Measurements from ENCODE around the gene DACH1.
"Not testable (repeated sequence)": the region's sequence is repeated elsewhere in the genome, so short reads cannot be mapped to it uniquely, and the experiment has no call there.

DACH1 gene

GRCh38 chr13:71828564-71828963 lies 38.4 kb downstream of the DACH1 start:
- DNase-seq (ENCODE audit: low read depth in 2 of 2): no peak

DNA sequence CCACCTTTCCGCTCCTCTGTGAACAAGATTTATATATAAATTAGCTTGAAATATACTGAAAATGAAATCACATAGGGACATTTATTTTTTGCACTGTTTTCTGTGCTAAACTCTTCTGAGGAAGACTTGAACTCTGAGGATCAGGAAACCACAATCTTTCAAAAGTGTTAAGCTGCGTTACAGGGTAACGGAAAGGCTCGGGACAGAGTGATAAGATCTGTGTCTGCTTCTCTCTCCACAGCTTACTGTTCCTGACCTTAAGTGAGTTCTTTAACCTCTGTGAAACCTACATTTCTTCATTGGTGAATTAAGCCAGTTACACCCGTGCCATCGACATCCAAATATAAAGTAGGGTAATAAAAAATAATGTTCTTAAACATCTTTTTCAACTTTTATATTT lies 38.9 kb downstream of the DACH1 start:
- DNase-seq (ENCODE audit: low read depth in 2 of 2): no peak

- DNase-seq (ENCODE audit: low read depth in 2 of 2): no peak
Measured at GRCh38 chr13:71827241-71827640, 39.8 kb downstream of the DACH1 start.

GRCh38 chr13:71820699-71821098 lies 46.3 kb downstream of the DACH1 start:
- no peak for DNase-seq (ENCODE audit: low read depth in 2 of 2)

DNA sequence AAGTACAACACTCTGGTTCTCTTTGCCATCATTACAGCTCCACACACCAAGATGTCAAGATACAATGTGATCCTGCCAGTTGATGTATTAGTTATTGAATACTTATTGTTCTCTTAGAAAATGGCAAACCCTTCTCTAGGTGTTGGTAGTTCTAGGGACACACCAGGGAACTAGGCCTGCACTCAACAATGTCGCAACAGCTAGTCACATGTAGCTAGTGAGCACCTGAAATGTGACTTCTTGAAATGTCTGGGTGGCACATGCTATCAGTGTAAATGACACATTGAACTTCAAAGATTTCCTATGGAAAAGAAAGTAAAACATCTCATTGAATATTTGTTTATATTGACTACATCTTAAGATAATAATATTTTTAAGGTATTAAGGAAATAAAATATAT lies 49.7 kb downstream of the DACH1 start:
- DNase-seq (ENCODE audit: low read depth in 2 of 2): no peak

DNA sequence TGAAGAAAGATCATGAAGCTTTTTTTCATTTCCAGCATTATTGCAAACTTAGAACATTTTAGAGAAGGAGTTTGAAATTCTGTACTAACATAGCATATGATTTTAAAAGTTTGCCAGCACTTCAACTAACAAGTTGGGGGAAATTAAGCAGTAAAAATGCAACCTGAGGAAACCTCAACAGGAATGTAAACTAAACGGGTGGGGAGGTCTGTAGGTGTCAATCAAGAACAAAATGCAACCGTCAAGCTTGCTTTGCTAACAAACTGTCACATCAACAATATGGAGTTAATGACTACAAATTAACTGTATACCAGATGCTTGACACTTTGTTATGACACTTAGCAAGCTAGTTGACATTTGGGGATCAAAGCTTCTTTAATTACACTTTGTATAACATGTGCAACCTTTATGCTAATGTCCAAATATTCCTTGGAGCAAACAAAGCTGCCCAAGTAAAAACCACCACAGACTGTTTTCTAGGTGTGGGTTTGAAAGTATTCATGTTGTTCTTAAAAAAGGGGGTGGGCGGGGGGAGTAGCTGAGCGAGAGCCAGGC lies 52.1 kb downstream of the DACH1 start:
- no peak for DNase-seq (ENCODE audit: low read depth in 2 of 2)

- no peak for DNase-seq (ENCODE audit: low read depth in 2 of 2)
Measured at GRCh38 chr13:71813187-71813586, 53.8 kb downstream of the DACH1 start.

DNA sequence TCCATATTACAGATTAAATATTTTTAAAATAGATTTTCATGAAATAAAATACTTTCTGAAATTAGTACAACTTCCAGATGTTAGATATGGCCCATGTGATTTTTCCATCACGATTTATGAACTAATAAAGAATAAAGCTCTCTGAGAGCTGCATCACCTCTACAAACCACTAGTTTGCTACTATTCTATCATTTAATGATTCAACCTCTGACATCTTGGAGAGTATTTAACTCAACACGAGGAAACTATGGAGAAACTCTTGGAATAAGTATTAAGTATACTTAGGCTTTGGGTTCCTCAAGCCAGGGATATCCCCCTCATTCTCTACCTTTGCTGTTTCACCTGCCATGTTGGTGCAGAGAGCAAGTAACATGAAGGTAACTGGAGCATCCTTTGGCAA lies 55.7 kb downstream of the DACH1 start:
- DNase-seq (ENCODE audit: low read depth in 2 of 2): no peak

GRCh38 chr13:71808708-71809107 lies 58.3 kb downstream of the DACH1 start:
- no peak for DNase-seq (ENCODE audit: low read depth in 2 of 2)

- DNase-seq (ENCODE audit: low read depth in 2 of 2): no peak
Measured at GRCh38 chr13:71806886-71807285, 60.1 kb downstream of the DACH1 start.

GRCh38 chr13:71803066-71803465 lies 63.9 kb downstream of the DACH1 start:
- no peak for DNase-seq (ENCODE audit: low read depth in 2 of 2)

GRCh38 chr13:71801781-71802180 lies 65.2 kb downstream of the DACH1 start:
- no peak for DNase-seq (ENCODE audit: low read depth in 2 of 2)

DNA sequence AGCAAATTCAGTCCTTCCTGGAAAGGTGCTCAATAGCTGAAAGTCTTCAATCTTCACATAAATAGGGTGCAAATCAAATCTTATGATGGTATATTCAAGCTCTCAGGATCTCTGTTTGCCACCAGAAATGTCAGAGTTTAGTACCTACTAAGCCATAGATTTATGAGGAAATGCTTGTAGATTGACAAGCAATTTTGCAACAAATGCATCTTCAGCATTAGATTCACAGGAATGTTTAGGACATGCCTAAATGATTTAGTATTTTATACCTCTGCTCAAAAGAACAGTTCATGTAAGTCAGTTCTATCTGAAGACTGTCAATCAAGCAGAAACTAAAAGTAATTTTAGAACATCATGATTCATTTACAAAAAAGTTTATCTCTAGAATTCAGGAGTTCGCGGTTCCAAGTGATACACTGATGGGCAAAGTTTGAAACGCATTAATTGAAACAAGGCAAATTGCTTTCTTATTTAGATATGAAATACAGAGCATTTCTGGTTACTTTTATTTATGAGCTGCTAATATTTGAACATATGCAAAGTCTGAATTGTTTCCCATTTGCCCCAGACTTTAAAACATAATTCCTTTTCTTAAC lies 65.7 kb downstream of the DACH1 start:
- no peak for DNase-seq (ENCODE audit: low read depth in 2 of 2)

- no peak for DNase-seq (ENCODE audit: low read depth in 2 of 2)
Measured at GRCh38 chr13:71799324-71799723, 67.7 kb downstream of the DACH1 start.

DNA sequence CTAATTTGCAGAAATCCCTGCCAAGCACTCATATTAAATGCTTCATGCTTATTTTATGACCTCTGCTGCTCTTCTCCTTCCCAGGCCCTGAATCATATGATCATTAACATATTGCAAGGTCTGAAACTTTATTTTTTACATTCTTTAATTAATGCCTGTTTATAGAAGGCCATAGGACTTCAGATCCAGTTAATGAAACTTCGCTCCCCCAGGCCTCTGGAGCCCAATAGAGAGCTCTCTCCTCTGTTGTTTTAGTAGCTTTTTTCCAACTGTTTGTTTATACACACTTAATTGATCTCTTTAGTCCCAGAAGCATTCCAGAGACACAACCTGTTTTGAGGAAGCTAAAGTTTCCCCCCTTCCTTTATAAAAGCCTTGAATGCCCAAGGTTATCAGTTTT lies 68.3 kb downstream of the DACH1 start:
- no peak for DNase-seq (ENCODE audit: low read depth in 2 of 2)

GRCh38 chr13:71797517-71797916 lies 69.5 kb downstream of the DACH1 start:
- no peak for DNase-seq (ENCODE audit: low read depth in 2 of 2)

DNA sequence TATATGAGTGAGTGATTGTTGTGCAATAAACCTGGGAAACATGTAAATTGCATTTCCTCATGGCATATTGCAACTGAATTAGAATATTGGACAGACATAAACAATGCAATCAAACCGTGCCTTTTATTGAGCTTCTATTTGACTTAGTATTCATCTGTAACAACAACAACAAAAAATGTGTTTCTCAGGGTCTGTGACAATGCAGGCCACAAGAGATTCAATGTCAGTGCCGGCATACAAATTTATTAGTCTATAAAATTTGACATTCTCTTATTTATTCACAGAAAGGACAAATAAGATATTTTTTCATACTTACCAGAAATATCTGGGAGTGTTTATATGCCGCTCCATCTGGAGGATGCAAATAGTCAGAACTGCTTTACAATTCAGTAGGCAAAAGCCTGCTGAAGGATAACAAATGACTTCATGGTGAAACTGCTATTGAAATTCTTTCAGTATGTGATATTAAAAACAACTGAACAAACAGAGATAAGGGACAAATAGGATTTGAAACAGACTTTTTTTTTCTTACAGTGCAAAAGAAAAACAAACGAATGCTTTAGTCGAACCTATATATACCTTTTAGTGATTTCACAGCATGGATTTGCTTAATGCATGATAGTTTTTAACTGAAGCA lies 77.2 kb downstream of the DACH1 start:
- DNase-seq (ENCODE audit: low read depth in 2 of 2): no peak

DNA sequence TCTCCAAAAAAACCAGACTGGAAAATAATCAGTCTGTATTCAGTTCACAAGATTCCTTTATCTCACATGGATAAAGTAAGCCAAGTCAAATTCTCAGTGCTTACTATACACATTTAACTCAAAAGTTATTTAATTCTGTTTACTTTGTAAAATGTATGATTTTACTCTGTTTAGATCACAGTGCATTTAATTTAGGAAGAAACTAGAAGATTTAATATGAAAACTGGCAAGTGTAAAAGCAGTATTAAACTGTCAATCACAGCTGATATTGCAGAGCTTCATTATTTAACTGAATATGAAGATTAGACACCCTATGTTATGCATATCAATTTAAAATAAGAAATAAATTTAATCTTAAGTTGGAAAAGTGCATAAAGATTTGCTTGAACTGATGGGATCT lies 78.0 kb downstream of the DACH1 start:
- no peak for DNase-seq (ENCODE audit: low read depth in 2 of 2)

GRCh38 chr13:71787414-71787813 lies 79.6 kb downstream of the DACH1 start:
- DNase-seq (ENCODE audit: low read depth in 2 of 2): no peak

DNA sequence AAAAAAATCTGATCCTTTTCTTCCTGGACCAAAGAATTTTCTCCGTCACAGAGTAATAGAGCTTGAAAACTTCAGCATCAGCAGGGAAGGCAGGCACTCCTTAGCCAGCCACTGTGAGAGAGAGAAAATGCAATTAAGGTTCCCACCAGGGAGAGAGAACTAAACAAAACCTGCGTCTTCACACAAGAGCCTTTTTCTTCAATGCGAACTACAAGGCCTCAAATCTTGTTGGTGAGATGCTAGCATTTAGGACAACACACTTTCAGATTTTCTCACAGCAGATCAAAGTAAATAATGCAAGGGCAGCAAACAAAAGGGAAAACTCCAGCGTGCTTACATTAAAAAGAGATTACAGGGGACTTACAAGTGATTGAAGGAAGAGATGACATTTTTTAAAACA lies 80.1 kb downstream of the DACH1 start:
- no peak for DNase-seq (ENCODE audit: low read depth in 2 of 2)

DNA sequence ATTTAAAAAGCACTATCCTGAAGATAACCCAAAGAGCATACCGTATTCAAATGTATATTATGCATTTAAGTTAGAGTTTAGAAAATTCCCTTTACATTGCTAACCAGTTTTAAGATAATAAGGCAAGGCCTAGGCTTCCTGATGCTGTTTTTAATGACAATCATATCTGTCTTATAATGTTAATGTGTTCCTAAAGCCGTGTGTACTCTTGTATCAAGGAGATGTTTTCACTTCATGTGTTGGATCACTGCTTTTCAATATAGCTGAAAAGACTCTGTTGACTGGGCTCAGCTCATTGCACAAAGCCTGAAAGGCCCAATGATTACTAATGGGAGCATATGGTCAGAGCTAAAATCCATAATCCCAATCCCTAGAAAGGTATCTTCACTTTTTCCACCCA lies 81.6 kb downstream of the DACH1 start:
- no peak for DNase-seq (ENCODE audit: low read depth in 2 of 2)

GRCh38 chr13:71780546-71780945 lies 86.5 kb downstream of the DACH1 start:
- no peak for DNase-seq (ENCODE audit: low read depth in 2 of 2)

DNA sequence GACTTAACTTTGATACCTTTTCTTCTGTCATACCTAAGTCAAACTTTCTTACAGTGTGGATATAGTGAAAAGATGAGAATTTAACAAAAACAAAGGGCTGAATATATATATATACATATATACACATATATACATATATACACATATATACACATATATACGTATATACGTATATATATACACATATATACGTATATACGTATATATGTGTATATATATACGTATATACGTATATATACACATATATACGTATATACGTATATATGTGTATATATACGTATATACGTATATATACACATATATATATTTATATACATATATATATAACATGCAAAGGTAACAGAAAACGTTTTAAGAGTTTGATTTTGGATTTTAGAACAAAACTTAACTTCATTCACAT lies 88.0 kb downstream of the DACH1 start:
- not testable (repeated sequence) for DNase-seq (ENCODE audit: low read depth in 2 of 2)

DNA sequence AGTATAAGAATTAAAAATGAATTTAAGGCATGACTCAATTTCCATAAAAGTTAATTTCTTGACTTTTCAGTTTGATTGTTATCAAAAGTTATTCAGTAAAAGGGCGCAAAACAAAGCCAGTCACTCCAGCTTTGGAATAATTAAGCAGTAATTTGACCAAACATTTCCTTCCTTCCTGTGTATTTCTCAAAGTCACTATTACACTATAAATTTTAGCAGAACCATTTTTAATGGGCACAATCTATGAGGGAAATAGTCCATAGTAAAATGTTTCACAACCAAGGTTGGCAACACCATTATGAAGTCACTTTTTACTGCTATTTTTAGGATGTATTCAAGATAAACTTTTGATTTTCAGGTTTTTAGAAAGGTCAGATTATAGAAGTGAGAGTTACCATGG lies 91.0 kb downstream of the DACH1 start:
- DNase-seq (ENCODE audit: low read depth in 2 of 2): no peak

All from stimulated activated CD4-positive, alpha-beta T cell treated with anti-CD3 and anti-CD28 coated beads, Interleukin-15, amount 100 ng/mL, for 48 hours (primary cell).